ENCODE results near the gene AKIRIN1. TPM values are rescaled to one million over a fixed set of nuclear protein-coding genes. Genes with fewer than 3 reads are reported as not detected.

Gene AKIRIN1
- total and polyA plus RNA-seq, 12 donors = 9.1 to 71.3 (median 40.7) TPM

GRCh38 chr1:39026051-39026865, 35.2 kb downstream of the AKIRIN1 start, which contains the start of gene NDUFS5:
TSS of gene NDUFS5 (plus strand) at chr1:39026350. CDS start at chr1:39028725, 2,375 bp downstream.
- Histone ChIP-seq H3K36me3 (replicated peaks in 1 of 2) (peaks cover 0 to 30% of the 10 kb centered on the region in 2 donors), H3K9me3 (replicated peaks in 1 of 3) (no peaks in the 10 kb centered on the region), H3K4me1 (replicated peaks in 1 of 2) (peaks cover 5 to 16% of the 10 kb centered on the region in 2 donors), H3K4me3 (peak within 1 kb of the TSS; percentile 5 to 90 (median 82)), H3K27ac (peak within 1 kb of the TSS; percentile 93 to 99 (median 96)), H3K27me3 (no peaks in the 10 kb centered on the region)
- peak; percentile 90 to 97 (median 95) for DNase-seq
- intact Hi-C loops (cut with DNase I) = no loop called here
- WGBS, 4 donors = 0% methylated on average over 22 to 47 of the region's 47 CpGs
- no peak for TF ChIP-seq CTCF (IDR thresholded peaks at IDR 0.05)
- peak; percentile 94 to 97 for TF ChIP-seq POLR2A (IDR thresholded peaks at IDR 0.05)

DNA sequence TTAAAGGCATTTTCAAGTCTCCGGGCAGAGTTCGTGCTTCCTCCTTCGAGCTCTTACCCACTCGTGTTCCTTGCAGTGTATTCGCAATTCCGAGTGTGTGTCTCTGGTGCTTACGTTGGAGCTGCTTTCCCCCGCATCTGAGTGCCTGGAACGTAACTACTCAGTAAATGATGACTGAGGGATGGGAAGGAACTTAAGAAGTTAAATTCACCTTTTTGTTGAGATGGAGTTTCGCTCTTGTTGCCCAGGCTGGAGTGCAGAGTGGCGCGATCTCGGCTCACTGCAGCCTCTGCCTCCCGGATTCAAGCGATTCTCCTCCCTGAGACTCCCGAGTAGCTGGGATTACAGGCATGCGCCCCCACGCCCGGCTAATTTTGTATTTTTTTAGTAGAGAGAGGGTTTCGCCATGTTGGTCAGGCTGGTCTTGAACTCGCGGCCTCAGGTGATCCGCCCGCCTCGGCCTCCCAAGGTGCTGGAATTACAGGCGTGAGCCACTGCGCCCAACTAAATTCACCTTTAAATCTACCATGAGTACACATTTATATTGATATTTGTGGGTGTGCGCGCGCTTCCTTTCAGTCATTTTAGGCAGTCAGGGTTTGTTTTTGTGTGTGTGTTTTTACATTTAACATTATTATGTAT, 35.9 kb downstream of the AKIRIN1 start:
- intact Hi-C loops (cut with DNase I) = no loop called here
- Histone ChIP-seq H3K27me3 (no peaks in the 10 kb centered on the region), H3K4me1 (replicated peaks in 1 of 2) (peaks cover 5 to 24% of the 10 kb centered on the region in 2 donors), H3K4me3 (peak overlapping the region; percentile 5 to 90 (median 82)), H3K9me3 (replicated peaks in 1 of 3) (no peaks in the 10 kb centered on the region), H3K36me3 (replicated peaks in 1 of 2) (peaks cover 0 to 37% of the 10 kb centered on the region in 2 donors), H3K27ac (peak overlapping the region; percentile 93 to 99 (median 96))
- TF ChIP-seq POLR2A (IDR thresholded peaks at IDR 0.05) = no peak
- TF ChIP-seq CTCF (IDR thresholded peaks at IDR 0.05) = no peak
- WGBS, 4 donors = 24 to 37% (median 32%) methylated on average over 23 to 30 of the region's 30 CpGs
- DNase-seq = peak in 2 of 7 donors; percentile 11 to 55

GRCh38 chr1:39034114-39034654, 43.1 kb downstream of the AKIRIN1 start:
- intact Hi-C loops (cut with DNase I) = no loop called here
- WGBS, 4 donors = 78 to 91% (median 84%) methylated on average over 6 of the region's 6 CpGs
- H3K27ac ChIP-seq = no peak overlapping the region
- H3K4me1 ChIP-seq (replicated peaks in 1 of 2) = peaks cover 0 to 17% of the 10 kb centered on the region in 2 donors
- no peaks in the 10 kb centered on the region for H3K27me3 ChIP-seq
- peaks cover 0 to 67% of the 10 kb centered on the region in 2 donors for H3K36me3 ChIP-seq (replicated peaks in 1 of 2)
- H3K9me3 ChIP-seq (replicated peaks in 1 of 3) = no peaks in the 10 kb centered on the region
- peak in 1 of 7 donors; percentile 3 for DNase-seq
- TF ChIP-seq CTCF (IDR thresholded peaks at IDR 0.05) = no peak
- no peak overlapping the region for H3K4me3 ChIP-seq

DNA sequence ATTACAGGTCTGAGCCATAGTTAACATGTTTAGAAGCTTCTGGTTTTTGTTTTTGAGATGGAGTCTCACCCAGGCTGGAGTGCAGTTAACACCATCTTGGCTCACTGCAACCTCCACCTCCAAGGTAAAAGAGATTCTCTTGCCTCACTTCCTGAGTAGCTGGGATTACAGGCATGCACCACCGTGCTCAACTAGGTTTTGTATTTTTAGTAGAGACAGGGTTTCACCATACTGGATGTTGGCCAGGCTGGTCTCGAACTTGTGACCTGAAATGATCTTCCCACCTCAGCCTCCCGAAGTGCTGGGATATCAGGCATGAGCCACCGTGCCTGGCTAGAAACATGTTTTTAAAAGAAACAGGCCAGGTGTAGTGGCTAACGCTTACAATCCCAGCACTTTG, 45.6 kb downstream of the AKIRIN1 start:
- H3K27me3 ChIP-seq = no peaks in the 10 kb centered on the region
- H3K9me3 ChIP-seq (replicated peaks in 1 of 3) = no peaks in the 10 kb centered on the region
- peaks cover 0 to 48% of the 10 kb centered on the region in 2 donors for H3K36me3 ChIP-seq (replicated peaks in 1 of 2)
- WGBS, 4 donors = 81 to 94% (median 84%) methylated on average over 4 to 5 of the region's 5 CpGs
- no peak for DNase-seq
- H3K4me1 ChIP-seq (replicated peaks in 1 of 2) = peaks cover 0 to 10% of the 10 kb centered on the region in 2 donors
- no peak overlapping the region for H3K4me3 ChIP-seq
- intact Hi-C loops (cut with DNase I) = no loop called here
- TF ChIP-seq POLR2A (IDR thresholded peaks at IDR 0.05) (no peak), CTCF (IDR thresholded peaks at IDR 0.05) (no peak)
- no peak overlapping the region for H3K27ac ChIP-seq
